ENCODE measurements around the gene PEX10.
"Not testable (repeated sequence)": the region's sequence is repeated elsewhere in the genome, so short reads cannot be mapped to it uniquely, and the experiment has no call there.

The PEX10 gene

DNA sequence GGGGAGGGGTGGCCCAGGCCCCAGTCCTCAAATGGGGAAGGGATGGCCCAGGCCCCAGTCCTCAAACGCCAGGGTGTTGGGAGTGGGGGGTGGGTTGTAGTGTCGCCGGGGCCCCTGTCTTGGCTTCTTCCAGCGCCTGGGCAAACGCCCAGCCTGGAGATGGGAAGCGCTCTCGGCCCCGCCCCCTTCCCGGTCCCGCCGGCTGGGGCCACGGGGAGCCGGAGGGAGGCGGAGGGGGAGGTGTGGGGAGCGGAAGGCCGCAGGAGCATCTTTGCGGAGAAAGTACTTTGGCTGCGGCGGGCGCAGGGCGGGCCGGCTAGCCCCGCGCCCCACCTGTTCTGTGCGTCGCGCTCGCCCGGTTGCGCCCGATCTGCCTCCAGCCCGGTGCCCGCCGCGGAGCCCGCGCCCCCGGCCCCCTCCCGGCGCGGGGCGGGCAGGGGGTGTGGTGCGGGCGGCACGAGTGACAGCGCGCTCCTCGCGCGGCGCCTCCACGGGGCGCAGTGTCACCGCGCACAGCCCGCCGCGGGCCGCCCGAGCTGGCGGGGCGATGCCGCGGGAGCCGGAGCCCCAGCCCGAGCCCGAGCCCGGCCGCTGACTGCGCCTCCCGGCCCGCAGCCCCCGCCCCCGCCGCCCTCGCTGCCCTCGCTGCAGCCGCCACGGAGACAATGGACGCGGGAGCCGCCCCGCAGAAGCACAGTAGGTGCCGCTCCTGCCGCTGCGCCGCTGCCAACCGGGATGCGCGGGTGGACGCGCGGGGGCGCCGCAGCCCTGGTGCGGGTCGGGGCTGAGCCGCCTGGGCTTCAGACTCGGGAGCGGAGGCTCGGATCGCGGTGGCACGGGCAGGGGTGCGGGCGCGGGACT is 31.1 kb upstream of the PEX10 start:
- no peak for DNase-seq (ENCODE audit: low read depth in 2 of 2)

DNA sequence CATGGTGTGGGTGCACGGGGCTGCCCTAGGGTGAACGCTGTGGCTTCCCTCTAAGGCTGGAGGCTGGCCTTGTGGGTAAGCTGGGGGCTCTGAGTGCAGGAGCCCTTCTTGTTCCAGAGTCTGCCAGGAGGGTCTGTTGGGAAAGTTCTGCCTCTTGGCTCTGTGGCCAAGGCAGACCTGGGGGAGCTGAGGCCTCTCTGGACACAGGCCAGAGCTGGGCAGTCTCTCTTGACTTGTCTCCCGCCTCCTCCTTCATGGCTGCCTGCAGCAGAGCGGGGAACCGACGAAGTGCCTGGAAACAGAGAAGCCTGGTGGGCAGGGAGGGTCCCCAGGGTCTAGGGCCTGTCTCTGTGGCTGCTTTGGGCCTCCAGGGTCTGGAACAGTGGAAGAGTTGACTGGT is 30.3 kb upstream of the PEX10 start:
- no peak for DNase-seq (ENCODE audit: low read depth in 2 of 2)

DNA sequence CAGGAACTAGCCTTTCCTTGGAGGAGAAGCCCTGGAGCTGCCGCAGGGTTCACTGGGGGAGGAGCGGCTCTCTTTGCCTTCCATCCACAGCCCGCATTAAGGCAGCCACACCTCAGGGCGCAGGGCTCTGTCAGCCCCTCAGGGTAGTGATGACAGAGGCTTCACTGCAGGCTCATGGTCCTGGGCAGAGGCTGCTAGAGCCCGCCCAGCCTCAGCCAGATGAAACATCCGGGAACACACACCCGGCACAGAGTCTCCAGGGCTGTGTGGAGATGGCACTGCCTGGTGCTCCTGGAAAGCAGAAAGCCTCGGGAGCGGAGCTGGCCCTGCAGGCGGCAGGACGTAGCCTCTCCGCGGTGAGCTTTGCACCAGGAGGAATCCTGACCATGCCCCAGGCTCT is 29.4 kb upstream of the PEX10 start:
- no peak for DNase-seq (ENCODE audit: low read depth in 2 of 2)

DNA sequence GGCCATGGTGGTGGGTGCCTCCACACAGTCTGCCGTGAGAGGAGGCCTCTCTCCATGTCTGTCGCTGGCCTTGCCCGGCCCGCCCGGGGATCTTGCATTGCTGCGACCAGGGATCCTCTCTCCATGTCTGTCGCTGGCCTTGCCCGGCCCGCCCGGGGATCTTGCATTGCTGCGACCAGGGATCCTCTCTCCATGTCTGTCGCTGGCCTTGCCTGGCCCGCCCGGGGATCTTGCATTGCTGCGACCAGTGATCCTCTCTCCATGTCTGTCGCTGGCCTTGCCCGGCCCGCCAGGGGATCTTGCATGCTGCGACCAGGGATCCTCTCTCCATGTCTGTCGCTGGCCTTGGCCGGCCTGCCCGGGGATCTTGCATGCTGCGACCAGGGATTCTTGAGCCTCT is 28.0 kb upstream of the PEX10 start:
- DNase-seq (ENCODE audit: low read depth in 2 of 2) = not testable (repeated sequence)

DNA sequence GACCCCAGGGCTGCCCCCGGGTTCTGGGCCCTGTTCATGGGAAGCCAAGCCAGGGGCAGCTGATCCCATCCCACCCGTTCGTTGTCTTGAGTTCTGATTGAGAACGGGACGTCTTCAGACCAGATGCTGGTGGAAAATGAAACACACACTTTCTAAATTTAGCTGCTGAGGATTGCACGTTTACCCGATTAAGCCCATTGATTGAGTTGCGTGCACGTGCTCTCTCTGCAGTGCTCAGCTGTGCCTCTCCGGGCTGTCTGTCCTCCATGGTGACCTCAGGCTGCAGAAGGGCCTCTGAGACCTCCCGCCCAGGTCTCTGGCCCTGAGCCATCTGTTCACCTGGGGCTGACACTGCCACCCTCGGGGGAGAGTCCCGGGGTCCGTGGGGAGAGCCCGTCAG is 27.0 kb upstream of the PEX10 start:
- no peak for DNase-seq (ENCODE audit: low read depth in 2 of 2)

DNA sequence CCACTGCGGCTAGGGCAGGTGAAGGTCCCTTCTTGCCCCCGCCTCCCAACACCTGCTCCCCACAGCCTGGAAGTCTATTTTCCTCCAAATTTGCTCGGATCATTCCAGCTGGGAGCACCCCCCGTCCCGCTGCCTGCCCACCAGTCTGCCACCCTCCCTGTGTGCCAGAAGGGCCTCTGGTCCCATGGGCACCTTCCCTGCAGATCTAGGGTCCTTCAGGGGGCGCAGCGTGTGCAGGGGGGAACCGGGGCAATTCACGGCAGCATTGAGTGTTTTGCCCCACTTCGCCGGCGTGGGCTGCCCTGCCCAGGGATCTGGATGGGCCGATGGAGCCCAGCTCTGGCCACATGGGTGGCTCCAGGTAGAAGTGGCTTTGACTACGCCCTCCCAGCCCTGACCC is 26.3 kb upstream of the PEX10 start:
- DNase-seq (ENCODE audit: low read depth in 2 of 2) = no peak

DNA sequence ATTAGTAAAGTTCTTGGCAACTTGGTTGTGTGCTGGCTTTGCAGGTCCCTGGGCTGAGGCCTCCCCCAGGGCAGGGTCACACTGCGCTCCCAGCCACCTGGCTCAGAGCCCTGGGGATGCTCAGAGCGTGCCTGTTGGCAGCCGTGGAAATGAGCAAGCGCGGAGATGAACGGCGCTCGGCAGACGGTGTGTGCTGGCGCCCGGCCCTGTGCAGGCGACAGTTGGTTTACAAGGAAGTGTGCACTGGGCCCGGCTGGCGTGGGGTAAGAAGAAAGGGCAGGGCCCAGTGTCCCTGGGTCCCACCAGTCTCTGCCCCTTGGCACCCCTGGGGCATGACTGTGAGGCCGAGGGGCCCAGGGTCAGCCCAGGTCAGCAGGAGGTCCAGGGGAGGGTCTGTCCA is 25.7 kb upstream of the PEX10 start:
- no peak for DNase-seq (ENCODE audit: low read depth in 2 of 2)

DNA sequence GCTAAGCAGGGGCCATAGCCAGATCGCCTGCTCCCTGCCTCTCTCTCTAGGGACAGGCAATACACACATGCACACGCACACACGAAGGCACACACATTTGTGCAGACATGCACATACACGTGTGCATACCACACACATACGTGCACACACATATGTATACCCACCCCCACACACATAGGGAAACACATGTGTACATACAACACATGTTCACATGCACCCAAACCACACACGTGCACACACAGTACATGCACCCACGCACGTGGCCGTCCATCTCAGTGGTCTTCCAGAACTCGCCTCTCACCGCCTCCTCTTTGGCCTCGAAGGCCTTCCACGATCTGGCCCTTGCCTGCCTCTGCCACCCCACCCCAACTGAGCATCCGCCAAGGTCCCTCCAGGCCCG is 25.3 kb upstream of the PEX10 start:
- DNase-seq (ENCODE audit: low read depth in 2 of 2) = no peak

DNA sequence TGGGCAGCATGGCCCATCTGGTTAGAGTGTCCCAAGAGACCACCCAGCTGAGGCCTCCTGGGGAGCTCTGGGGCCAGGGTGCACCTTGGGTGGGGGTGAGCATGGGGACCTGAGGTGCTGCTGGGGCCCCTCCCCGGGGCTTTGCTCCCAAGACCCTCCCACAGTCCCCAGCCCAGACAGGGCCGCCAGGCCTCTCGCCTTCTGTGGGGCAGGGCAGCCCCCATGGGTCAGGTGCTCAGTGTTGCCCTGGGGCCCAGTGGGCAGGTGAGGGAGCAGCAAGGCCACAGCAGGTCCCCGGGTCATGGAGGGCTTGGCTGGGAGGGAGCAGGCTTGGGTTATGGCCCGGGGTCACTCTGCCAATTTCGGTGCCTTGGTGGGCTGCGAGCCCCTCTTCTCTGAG is 24.5 kb upstream of the PEX10 start:
- no peak for DNase-seq (ENCODE audit: low read depth in 2 of 2)

DNA sequence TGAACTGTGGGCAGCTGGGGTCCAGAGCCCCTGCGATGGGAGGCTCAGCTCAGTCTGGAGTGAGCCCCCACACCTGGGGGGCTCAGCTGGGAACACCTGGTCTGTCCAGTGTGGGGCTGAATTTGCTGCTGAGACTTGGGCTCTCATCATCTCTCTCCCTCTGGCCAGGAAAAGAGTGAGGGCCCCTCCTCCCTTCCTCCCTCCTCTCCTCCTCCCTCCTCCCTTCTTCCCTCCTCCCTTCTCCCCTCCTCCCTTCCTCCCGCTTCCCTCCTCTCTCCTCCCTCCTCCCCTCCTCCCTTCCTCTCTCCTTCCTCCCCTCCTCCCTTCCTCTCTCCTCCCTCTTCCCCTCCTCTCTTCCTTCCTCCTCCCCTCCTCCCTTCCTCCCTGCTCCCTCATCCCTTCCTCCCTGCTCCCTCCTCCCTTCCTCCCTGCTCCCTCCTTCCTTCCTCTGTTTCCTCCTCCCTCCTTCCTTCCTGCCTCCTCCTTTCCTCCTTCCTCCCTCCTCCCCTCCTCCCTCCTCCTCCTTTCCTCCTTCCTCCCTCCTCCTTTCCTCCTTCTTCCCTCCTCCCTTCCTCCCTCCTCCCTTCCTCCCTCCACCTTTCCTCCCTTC is 23.5 kb upstream of the PEX10 start:
- DNase-seq (ENCODE audit: low read depth in 2 of 2) = no peak

DNA sequence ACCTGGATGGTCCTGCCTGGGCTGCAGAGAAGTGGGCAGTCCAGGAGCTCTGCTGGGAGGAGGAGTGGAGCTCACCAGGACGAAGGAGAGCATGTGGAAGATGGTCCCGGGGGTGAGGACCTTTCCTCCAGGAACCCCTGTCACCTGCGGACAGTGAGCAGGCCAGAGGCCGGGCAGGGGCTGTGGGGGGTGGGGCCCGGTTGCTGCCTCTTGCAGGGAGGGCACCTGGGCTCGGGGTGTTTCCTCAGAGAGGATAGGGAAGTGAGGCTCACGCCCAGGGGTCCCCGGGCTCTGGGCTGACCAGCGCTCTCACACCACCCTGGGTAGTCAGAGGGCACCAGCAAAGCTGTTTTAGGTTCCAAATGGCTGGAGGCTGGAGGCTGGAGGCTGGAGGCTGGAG is 22.7 kb upstream of the PEX10 start:
- DNase-seq (ENCODE audit: low read depth in 2 of 2) = no peak

DNA sequence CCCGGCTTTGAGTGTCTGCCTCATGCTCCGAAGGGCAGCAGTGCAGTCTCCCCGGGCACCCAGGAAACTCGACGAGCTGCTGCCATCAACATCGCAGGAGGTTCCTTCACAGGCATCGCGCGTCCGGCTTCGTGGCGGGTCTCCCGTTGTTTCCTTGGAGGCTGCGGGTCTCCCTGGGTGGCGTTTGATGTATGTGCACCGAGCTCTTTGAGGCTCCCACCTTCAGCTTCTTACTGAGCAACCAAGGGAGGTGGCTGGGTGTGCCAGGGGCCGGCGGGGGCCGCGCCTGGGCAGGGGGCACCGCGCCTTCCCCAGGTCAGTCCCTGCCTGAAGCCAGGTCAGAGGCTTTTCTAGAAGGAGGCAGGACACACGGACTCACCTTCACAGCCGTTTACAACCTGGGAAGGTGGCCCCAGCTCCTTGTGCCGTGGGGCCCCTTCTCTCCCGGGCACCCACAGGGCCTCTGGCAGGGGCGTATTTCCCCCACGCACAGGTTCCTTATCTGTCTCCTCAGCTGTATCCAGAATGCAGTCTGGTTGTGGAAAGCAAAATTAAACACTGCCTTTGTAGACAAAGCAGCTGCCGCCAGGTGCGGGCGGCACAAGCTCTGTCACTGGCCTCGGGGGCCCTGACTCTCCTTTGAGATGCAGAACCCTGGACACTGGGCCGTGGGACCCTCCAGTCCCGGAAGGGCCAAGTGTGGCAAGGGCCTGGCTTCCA is 21.7 kb upstream of the PEX10 start:
- DNase-seq (ENCODE audit: low read depth in 2 of 2) = no peak

DNA sequence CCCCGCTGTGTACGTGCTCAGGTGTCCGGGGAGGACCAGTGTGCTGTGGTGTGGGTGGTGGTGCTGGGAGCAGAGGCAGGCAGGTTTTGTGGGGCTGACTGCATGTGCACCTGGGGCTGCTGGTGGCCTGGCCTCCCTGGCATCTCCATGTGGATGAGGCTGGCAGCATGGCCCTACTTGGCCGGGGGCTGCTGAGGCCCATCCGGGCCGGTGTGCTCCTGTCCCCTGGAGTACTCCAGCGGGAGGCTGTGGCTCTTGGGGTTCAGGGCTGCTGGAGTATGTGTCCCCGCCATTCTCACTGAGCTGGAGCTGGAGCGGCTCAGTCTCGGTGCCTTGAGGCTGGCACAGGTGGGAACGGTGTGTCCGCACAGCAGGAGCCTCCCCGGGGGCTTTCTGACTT is 20.8 kb upstream of the PEX10 start:
- DNase-seq (ENCODE audit: low read depth in 2 of 2) = no peak

DNA sequence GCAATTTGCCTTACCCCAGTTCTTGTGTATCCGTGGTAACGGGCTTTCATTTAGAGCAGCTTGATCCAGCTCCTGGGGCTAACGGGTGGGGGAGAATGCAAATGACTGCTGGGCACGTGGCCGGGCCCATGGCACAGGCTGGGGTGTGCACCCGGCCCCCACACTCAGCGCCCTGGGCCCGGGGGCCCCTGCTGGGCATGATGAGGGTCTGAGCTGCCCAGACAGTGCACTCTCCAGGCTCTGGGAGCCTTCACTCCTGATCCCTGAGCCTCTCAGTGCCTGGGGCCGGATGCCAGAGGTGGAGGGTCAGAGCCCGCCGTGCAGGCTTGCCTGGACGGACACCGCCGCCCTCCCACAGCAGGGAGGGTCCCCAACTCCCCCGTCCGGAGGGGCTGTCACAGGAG is 20.1 kb upstream of the PEX10 start:
- DNase-seq (ENCODE audit: low read depth in 2 of 2) = no peak

DNA sequence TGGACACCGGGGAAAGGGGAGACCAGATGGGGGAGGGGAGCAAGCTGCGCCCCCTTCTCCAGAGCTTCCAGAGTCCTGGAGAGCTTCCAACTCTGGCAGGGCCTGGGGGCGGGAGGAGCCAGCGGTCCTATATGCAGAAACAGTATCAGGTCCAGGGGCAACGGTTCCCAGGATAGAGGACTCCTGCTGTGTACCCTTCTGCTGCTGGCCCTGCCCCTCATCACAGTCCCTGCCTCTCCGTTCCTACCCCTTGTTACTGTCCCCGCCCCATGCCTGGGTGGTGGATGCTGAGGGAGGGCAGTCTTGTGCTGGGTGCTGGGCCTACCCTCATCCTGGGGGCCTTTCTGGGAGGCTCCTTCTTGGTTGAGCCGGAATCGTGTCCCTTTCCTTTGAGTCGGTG is 19.2 kb upstream of the PEX10 start:
- no peak for DNase-seq (ENCODE audit: low read depth in 2 of 2)

DNA sequence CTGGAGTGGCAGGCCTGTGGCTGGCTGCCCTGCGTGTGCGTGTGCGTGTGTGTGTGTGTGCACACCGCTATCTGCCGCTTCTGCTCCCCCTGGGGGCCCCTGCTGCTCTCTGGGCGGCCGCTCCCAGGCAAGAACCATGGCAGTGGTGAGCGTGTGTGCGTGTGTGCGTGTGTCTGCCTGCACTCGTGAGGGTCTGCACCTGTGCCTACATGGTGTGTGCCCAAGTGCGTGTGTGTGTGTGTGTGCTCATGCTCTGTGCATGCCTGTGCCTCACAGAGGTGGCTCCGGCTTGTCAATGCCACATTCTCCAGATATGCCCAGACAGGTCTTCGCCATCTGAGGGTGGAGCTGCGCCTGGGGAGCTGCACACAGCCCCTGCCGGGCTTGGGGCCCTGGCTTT is 18.7 kb upstream of the PEX10 start:
- no peak for DNase-seq (ENCODE audit: low read depth in 2 of 2)

DNA sequence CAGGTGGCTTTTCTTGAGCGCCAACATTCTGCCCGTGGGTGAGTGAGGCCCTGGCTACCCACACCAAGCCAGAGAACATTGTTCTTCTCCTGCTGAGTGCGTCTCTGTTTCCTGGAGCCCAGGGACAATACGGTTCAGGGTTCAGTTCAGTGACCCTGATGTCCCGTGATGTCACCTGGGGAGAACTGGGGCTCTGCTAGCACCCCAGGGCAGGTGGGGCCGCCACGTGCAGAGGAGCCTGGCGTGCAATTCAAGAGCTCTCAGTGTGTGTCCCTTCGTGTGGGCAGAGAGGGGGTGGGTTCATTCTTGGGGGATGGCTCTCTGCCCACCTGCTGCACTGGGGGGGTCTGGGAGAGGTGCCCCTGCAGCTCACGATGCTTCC is 18.2 kb upstream of the PEX10 start:
- DNase-seq (ENCODE audit: low read depth in 2 of 2) = no peak

DNA sequence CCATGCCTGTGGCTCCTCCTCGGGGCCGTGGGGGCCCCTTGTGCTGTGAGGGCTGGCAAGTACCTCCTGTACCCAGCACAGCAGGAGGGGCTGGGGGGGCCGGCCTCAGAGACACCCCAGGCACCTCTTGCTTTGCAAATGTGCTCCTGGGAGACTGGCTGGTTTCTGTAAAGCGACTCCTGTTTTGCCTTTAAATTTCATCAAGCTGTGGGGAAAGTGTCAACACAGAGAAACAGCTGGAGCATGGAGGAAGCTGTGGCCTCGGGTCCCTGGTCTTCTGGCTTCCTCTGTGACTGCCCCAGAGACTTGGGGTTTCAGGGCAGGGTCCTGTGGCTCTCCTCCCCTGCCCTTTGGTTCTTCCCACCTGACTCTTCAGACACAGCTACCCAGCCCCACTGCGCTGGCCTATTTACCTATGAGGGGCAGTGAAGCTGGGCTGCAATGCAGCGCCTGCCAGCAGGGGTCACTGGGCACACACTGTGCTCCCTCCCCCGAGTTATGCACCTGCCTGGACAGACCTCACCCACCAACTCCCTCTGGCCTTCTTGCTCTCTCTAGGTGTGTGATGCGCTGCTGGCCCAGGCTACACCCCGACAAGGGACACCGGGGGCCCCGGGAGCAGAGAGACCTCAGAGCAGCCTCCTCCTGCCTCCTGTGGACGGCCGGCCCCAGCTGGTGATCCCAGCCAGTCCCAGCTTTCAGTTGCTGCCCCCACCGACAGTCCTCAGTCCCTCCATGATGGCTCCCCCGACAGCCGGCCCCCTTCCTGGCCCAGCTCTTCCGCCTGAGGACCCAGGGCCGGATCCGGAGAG is 17.6 kb upstream of the PEX10 start:
- no peak for DNase-seq (ENCODE audit: low read depth in 2 of 2)

DNA sequence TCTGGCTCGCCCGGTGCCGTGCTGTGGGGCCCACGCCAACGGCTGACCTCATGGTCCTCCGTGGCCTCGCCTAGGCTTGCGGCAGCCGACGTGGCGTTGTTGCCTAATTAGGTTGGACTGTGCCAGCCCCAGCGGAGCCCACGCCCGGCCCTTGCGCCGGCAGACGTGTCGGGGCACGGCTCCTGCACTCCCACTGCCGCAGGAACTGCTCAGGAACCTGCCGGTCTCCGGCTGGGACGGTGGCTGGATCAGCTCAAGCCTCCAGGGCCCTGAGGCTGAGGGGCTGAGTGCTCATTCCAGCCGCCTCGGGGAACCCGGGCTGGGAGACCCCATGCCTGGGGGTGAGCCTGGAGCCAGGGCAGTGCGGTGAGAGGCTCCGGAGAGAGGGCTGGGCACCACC is 16.1 kb upstream of the PEX10 start:
- DNase-seq (ENCODE audit: low read depth in 2 of 2) = no peak

DNA sequence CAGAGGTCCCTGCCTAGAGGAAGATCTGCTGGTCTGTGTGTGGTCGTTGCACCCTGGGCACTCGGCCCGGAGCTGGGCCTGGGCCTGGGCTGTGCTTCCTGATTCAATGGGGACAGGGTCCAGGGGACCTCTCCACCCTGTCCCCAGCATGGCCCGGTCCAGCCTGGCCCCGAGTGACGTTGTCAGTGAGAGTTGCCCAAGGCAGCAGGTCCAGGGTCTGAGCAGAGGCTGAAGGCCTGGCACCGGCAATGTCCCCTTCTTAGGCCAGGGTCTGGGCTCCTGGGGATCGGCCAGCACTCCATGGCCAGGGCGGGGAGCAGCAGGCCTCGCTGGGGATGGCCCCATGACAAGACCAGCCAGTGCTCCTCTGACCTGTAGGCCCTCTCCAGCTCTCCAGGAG is 15.6 kb upstream of the PEX10 start:
- no peak for DNase-seq (ENCODE audit: low read depth in 2 of 2)

DNA sequence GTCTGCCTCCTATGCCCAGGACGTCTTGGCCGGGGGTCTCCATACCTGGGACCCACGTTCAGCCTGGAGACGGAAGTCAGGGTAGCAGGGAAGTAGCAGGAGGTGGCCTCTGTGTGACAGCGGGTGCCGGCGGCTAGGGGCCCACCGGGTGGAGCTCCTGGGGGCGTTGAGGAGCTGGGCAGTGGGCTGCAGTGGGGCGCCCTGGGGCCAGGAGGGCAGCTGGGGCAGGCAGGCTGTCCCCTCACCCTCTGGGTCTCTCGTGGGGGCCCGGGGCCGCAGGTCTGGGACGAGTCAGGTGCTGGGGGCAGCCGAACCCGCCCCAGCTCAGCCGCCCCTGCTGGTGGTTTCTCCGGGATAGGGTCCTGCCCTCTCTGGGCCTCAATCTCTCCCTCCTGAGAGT is 14.7 kb upstream of the PEX10 start:
- no peak for DNase-seq (ENCODE audit: low read depth in 2 of 2)

DNA sequence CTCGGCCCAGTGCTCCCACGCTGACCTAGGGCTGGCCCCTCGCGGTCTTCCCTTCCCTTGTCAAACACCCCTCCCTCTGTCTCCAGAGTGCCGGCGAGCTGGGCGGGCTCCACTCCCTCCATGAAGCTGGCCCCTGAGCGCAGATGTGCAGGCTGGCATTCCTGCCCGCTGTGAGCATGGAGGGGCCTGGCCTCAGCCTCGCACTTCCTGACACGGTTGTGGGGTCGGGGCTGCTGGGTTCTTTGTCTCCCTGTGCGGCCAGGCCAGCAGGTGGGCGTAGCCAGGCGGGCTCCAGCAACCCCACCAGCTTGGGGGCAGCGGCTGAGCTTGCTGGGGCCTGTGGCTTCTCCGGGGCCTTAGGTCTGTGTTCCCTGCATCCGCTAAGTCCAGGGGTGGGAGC is 14.2 kb upstream of the PEX10 start:
- no peak for DNase-seq (ENCODE audit: low read depth in 2 of 2)

All from fibroblast of skin of left biceps (primary cell).